ENCODE measurements around the gene KIRREL3. TPM values are rescaled to one million over a fixed set of nuclear protein-coding genes. Genes with fewer than 3 reads are reported as not detected.

The KIRREL3 gene
- total RNA-seq, 1 experiment from 2014 or later, result not detected

GRCh38 chr11:126830216-126830806 lies 170.3 kb downstream of the KIRREL3 start:
- DNase-seq (ENCODE audit: low read depth, low spot score), result no peak
- in situ Hi-C loops (cut with HindIII; ENCODE audit: low pct_unique_long_range_greater_than_20kb, low sequenced_read_pairs), result no loop called here

DNA sequence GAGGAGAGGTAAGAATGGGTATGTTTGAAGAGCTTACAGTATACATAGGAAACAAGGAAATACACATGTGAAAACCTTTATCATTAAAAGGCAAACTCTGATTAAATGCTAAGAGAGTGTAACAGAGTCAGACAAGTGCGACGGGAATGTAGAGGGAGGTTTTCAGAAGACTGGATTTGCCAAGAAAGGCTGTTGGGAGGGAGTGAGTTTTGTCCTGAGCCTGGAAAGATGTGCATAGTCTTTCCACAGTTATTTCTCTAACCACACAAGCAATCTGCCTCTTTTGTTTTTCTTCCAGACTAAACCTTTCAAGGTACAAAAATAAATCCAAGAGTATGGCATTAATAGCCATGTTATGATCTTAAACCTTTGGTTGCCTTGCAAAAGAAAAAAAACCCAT lies 170.9 kb downstream of the KIRREL3 start:
- in situ Hi-C loops (cut with HindIII; ENCODE audit: low pct_unique_long_range_greater_than_20kb, low sequenced_read_pairs), result no loop called here
- no peak for DNase-seq (ENCODE audit: low read depth, low spot score)

GRCh38 chr11:126824035-126824607 lies 176.4 kb downstream of the KIRREL3 start:
- in situ Hi-C loops (cut with HindIII; ENCODE audit: low pct_unique_long_range_greater_than_20kb, low sequenced_read_pairs), result no loop called here
- DNase-seq (ENCODE audit: low read depth, low spot score), result no peak

DNA sequence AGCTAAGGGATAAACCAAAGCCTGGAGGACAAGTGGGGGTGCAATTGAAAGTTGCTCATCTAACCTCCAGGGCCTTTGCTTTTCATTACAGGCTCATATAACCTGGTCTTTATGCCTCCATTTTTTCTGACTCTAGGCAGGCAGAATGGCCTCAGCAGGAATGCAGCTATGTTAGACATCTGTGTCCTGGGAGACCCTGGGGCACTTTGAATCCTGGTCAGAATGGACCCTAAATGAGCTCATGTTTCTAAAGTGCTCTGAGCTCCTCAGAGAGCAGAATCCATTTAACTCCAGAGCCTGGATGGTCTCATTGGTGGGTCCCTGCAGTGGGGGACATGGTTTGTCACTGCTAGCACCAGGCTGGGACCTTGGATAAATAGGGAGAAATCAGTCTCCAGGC lies 177.3 kb downstream of the KIRREL3 start:
- no peak for DNase-seq (ENCODE audit: low read depth, low spot score)
- in situ Hi-C loops (cut with HindIII; ENCODE audit: low pct_unique_long_range_greater_than_20kb, low sequenced_read_pairs), result no loop called here

DNA sequence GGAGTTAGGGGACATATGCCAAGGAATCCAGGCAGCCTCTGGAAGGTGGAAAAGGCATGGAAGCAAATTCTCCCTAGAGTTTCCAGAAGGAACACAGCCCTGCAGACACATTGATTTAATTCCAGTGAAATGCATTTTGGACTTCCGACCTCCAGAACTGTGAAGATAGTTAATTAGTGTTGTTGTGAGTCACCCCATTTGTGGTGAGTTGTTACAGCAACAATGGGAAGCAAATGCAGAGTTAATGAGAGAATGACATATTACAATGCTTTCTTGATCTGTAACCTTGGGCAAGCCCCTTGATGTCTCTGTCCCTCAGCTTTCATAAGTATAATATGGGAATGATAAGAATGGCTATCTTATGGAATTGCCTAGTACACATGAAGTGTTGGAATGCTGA lies 178.7 kb downstream of the KIRREL3 start:
- in situ Hi-C loops (cut with HindIII; ENCODE audit: low pct_unique_long_range_greater_than_20kb, low sequenced_read_pairs), result no loop called here
- no peak for DNase-seq (ENCODE audit: low read depth, low spot score)

DNA sequence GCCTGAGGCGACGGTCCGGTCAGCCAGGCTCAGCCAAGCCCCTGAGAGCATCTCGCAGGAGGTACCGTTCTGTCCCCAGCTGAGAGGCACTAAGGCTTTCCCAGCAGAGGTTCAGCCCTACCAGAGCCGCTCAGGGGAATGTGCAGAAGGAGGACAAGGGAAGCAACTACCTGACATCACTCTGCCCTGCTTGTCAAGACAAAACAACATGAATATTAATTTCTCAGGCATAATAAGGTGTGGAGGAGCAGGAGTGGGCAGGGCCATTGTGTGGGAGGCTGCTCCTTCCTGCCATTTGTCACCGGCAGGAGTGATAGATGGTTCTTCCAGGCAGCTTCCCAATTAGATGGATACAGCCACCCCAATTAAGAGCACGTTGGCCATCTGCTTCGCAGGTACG lies 181.4 kb downstream of the KIRREL3 start:
- DNase-seq (ENCODE audit: low read depth, low spot score), result no peak
- in situ Hi-C loops (cut with HindIII; ENCODE audit: low pct_unique_long_range_greater_than_20kb, low sequenced_read_pairs), result no loop called here

DNA sequence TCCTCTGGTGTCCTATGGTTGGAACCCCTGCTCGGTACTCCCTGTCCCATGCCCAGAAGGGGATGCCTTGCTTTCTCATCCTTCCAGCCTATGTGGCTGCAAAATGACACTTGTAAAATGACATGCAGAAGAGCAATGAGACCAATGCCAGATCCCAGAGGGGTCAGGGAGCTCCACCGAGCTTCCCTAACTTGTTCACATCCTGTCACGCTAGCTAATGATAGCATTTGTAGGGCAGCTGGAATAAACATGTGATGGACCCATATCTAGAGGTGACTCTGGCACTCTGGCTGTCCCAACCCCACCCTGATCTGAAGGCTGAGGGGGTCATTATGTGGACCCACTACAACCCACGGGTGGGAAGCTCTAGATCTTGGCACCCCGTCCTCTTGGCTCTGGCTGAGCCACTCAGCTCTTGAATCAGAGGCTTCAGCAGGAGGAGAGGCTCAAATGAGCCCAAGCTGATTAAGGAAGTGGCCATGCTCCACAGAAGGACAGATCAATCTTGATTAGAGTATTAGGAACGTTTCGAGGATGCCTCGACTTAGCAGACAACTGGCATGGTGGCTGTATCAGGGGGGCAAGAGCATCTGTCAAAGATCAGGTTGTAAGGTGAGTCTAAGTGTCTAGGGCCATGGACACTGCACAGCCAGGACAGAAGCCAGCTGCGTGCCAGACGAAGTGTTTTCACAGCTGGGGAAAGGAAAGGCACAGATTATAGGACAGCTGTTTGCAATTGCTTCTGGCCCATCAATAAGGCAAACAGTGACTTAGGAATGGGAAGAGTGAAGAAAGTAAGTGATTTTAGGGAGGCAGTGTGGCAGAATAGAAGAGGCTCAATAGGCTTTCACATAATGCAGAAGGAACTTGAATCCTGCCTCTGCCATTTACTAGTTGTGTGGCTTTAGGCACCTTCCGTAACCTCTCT lies 182.8 kb downstream of the KIRREL3 start:
- in situ Hi-C loops (cut with HindIII; ENCODE audit: low pct_unique_long_range_greater_than_20kb, low sequenced_read_pairs), result no loop called here
- DNase-seq (ENCODE audit: low read depth, low spot score), result no peak

DNA sequence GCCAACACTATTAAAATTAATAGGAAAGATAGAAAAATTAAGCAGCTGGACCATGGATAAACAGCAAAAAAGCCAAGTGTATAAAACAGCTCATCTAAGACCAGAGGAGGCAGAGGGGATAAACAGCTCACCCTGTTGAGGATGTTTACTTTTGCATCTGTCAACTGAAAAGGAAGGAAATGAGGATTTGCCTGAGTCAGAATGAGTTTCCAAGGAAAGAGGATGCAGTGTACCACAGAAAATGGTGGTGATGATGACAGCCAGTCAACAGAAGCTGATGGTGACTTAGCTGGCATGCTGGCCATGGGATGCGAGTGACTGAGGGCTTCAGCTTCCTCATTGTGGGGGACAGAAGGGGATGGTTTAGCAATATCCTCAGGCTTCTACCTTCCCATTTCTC lies 183.5 kb downstream of the KIRREL3 start:
- in situ Hi-C loops (cut with HindIII; ENCODE audit: low pct_unique_long_range_greater_than_20kb, low sequenced_read_pairs), result no loop called here

GRCh38 chr11:126816645-126817044 lies 183.9 kb downstream of the KIRREL3 start:
- no peak for DNase-seq (ENCODE audit: low read depth, low spot score)

More for the DNA sequence above, 183.5 kb downstream of the KIRREL3 start:
- DNase-seq (ENCODE audit: low read depth, low spot score), result no peak

DNA sequence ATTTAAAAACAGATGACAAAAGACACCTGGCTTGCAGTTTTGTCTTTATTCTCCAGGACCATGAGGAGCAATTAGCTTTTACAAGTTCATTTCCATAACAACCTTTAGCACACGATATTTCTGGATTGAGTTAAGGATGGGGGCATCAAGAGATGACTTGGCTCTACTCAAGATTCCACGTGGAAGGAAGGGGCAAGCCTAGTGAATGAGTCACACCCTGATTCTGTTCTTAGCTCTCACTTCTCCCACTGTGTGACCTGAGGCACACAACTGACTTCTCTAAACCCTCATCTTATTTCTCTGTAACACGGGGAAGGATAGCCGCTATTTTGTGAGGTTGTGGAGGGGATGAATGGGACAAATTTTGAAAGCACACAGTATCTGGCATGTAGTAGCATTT lies 185.5 kb downstream of the KIRREL3 start:
- in situ Hi-C loops (cut with HindIII; ENCODE audit: low pct_unique_long_range_greater_than_20kb, low sequenced_read_pairs), result no loop called here
- DNase-seq (ENCODE audit: low read depth, low spot score), result no peak

More at GRCh38 chr11:126816645-126817044, 183.9 kb downstream of the KIRREL3 start:
- in situ Hi-C loops (cut with HindIII; ENCODE audit: low pct_unique_long_range_greater_than_20kb, low sequenced_read_pairs), result no loop called here

- no peak for DNase-seq (ENCODE audit: low read depth, low spot score)
- in situ Hi-C loops (cut with HindIII; ENCODE audit: low pct_unique_long_range_greater_than_20kb, low sequenced_read_pairs), result no loop called here
Measured at GRCh38 chr11:126810776-126811175, 189.8 kb downstream of the KIRREL3 start.

GRCh38 chr11:126809514-126810289 lies 190.9 kb downstream of the KIRREL3 start:
- in situ Hi-C loops (cut with HindIII; ENCODE audit: low pct_unique_long_range_greater_than_20kb, low sequenced_read_pairs), result no loop called here
- DNase-seq (ENCODE audit: low read depth, low spot score), result no peak

DNA sequence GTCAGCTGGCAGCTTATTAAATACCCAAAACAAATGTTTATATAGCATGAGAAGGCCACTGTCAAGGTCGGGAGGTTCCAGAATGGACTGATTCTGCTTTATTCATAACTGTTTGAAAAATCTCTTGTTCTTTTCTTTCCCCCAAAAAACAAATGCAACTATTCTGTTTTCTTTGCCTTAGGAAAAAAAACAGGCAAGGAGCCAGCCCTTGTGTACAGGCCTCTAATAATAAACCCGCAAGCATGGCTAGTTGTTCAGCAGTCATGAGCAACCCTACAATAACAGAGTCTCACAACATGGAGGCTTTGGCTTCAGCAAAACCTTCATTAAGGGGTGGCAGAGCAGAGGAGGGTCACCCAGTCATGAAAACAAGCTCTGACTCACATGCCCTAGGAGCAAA lies 191.7 kb downstream of the KIRREL3 start:
- DNase-seq (ENCODE audit: low read depth, low spot score), result no peak
- in situ Hi-C loops (cut with HindIII; ENCODE audit: low pct_unique_long_range_greater_than_20kb, low sequenced_read_pairs), result no loop called here

GRCh38 chr11:126808296-126808695 lies 192.3 kb downstream of the KIRREL3 start:
- no peak for DNase-seq (ENCODE audit: low read depth, low spot score)
- in situ Hi-C loops (cut with HindIII; ENCODE audit: low pct_unique_long_range_greater_than_20kb, low sequenced_read_pairs), result no loop called here

- in situ Hi-C loops (cut with HindIII; ENCODE audit: low pct_unique_long_range_greater_than_20kb, low sequenced_read_pairs), result no loop called here
- DNase-seq (ENCODE audit: low read depth, low spot score), result no peak
Measured at GRCh38 chr11:126805870-126806269, 194.7 kb downstream of the KIRREL3 start.

- no peak for DNase-seq (ENCODE audit: low read depth, low spot score)
- in situ Hi-C loops (cut with HindIII; ENCODE audit: low pct_unique_long_range_greater_than_20kb, low sequenced_read_pairs), result no loop called here
Measured at GRCh38 chr11:126804363-126804762, 196.2 kb downstream of the KIRREL3 start.

GRCh38 chr11:126800009-126800408 lies 200.6 kb downstream of the KIRREL3 start:
- DNase-seq (ENCODE audit: low read depth, low spot score), result no peak

More at GRCh38 chr11:126800009-126800408, 200.6 kb downstream of the KIRREL3 start:
- in situ Hi-C loops (cut with HindIII; ENCODE audit: low pct_unique_long_range_greater_than_20kb, low sequenced_read_pairs), result no loop called here
